Activated CD8-positive, alpha-beta memory T cell treated with anti-CD3 and anti-CD28 coated beads for 4 hours (primary cell): ENCODE data around the gene MTHFD1.

Experiments
- DNase-seq, 2 donors: peaks; one replicate each; pipeline ENCODE4 v3.0.0-alpha.2; 2020; ENCODE audit warnings: low read depth in 2 of 2

Gene MTHFD1

GRCh38 chr14:64447876-64448670 is 59.9 kb downstream of the MTHFD1 start:
- no peak for DNase-seq

GRCh38 chr14:64450255-64450654 is 62.1 kb downstream of the MTHFD1 start:
- DNase-seq: no peak

- no peak for DNase-seq
Measured at GRCh38 chr14:64454671-64455070, 66.5 kb downstream of the MTHFD1 start.

GRCh38 chr14:64459405-64460136 is 71.4 kb downstream of the MTHFD1 start:
- no peak for DNase-seq

- DNase-seq: no peak
Measured at GRCh38 chr14:64461221-64461620, 73.1 kb downstream of the MTHFD1 start.

GRCh38 chr14:64463195-64463594 is 75.0 kb downstream of the MTHFD1 start:
- DNase-seq: no peak

- no peak for DNase-seq
Measured at GRCh38 chr14:64463873-64464272, 75.7 kb downstream of the MTHFD1 start.

- DNase-seq: no peak
Measured at GRCh38 chr14:64464651-64465050, 76.5 kb downstream of the MTHFD1 start.

- DNase-seq: peak; percentile 19 to 33
Measured at GRCh38 chr14:64465191-64465822, 77.2 kb downstream of the MTHFD1 start, which contains the start of gene AKAP5. TSS of gene AKAP5 (plus strand) at chr14:64465499. CDS start at chr14:64468395, 2,896 bp downstream.

- DNase-seq: no peak
Measured at GRCh38 chr14:64465831-64466554, 77.8 kb downstream of the MTHFD1 start.

- DNase-seq: no peak
Measured at GRCh38 chr14:64467101-64467500, 78.9 kb downstream of the MTHFD1 start.

- DNase-seq: no peak
Measured at GRCh38 chr14:64467566-64467965, 79.4 kb downstream of the MTHFD1 start.

GRCh38 chr14:64468451-64468850 is 80.3 kb downstream of the MTHFD1 start:
- no peak for DNase-seq

- DNase-seq: no peak
Measured at GRCh38 chr14:64474041-64474440, 85.9 kb downstream of the MTHFD1 start.

- no peak for DNase-seq
Measured at GRCh38 chr14:64474698-64475097, 86.5 kb downstream of the MTHFD1 start.

GRCh38 chr14:64475585-64476273 is 87.6 kb downstream of the MTHFD1 start:
- no peak for DNase-seq

GRCh38 chr14:64476438-64476837 is 88.3 kb downstream of the MTHFD1 start:
- DNase-seq: no peak

GRCh38 chr14:64478634-64479250 is 90.6 kb downstream of the MTHFD1 start:
- no peak for DNase-seq

GRCh38 chr14:64488590-64489099 is 100.5 kb downstream of the MTHFD1 start:
- no peak for DNase-seq

GRCh38 chr14:64491637-64492036 is 103.5 kb downstream of the MTHFD1 start:
- DNase-seq: no peak

GRCh38 chr14:64493455-64493854 is 105.3 kb downstream of the MTHFD1 start:
- no peak for DNase-seq
